Mesangial cell (primary cell): ENCODE measurements around the gene SNF8. TPM values are rescaled to one million over a fixed set of nuclear protein-coding genes. Genes with fewer than 3 reads are reported as not detected.

Experiments
- total RNA-seq: library from RNA; depleted of rRNA; stranded (reverse); fragments of >200 nt; gene quantifications from 2 replicates; pipeline ENCODE4 v1.2.3, GENCODE V29; 2015

SNF8 gene, protein sequence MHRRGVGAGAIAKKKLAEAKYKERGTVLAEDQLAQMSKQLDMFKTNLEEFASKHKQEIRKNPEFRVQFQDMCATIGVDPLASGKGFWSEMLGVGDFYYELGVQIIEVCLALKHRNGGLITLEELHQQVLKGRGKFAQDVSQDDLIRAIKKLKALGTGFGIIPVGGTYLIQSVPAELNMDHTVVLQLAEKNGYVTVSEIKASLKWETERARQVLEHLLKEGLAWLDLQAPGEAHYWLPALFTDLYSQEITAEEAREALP
- 98.0 and 157 TPM in 2 replicates for total RNA-seq

DNA sequence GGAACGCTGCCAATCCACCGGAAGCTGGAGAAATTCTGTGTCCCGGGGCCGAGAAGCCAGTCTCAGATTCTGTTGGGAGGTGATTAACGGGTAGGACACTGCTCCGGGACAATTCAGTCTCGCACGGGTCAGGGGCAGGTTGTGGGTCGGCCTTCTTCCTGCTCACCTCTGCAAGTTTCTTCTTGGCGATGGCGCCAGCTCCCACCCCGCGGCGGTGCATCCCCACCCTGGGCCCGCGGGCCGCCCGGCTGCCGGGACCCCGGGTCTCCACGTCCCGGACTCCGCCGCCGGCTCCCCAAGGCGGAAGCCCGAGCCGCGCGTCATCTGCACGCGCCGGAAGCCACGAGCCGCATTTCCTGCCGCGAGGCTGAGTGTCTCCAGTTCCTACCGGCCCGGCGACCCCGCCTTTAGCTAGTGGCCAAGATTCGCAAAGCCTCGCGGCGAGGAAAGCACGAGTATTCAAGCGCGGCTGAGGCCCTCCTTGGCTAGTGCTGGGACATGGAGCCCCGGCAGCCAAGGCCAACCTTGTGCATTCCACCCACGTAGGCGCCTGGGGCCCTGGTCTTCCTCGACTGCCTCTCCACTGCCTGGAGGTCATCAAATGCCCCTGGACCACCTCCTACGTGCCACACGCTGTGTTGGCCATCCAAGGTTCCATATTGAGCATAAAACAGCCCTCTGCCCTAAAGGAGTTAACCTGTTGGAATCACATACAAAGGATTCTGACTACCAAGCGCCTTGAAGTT, at the start of gene SNF8:
SNF8 (minus strand) TSS at position 328 of the 746 bp plus-strand sequence; CDS start at position 220, 108 bp downstream.

GRCh38 chr17:48908047-48908843, 36.4 kb downstream of the SNF8 start, which contains the start of gene UBE2Z:
UBE2Z (plus strand) TSS chr17:48908407; CDS start chr17:48908504, 97 bp downstream.

Other genes with a start within 250 kb of the SNF8 start
- gene PRAC1, start 222.3 kb downstream of the SNF8 start, total RNA-seq, result not detected in 2 replicates
- gene PRAC2, start 221.7 kb downstream of the SNF8 start, total RNA-seq, result not detected in 2 replicates
- not detected in 2 replicates for gene HOXB13, start 216.1 kb downstream of the SNF8 start, total RNA-seq
- under 0.01 TPM in 1 of 2 replicates, not detected in the other for gene TTLL6, start 127.6 kb downstream of the SNF8 start, total RNA-seq
- gene CALCOCO2, start 113.8 kb downstream of the SNF8 start, total RNA-seq, result 14.5 and 15.6 TPM in 2 replicates
- gene ATP5MC1, start 52.1 kb downstream of the SNF8 start, total RNA-seq, result 87.0 and 232 TPM in 2 replicates
- 72.9 and 75.6 TPM in 2 replicates for gene UBE2Z, start 36.4 kb downstream of the SNF8 start, total RNA-seq
- 0.13 TPM in 1 of 2 replicates, not detected in the other for gene GIP, start 23.8 kb upstream of the SNF8 start, total RNA-seq
- 13.0 and 18.1 TPM in 2 replicates for gene IGF2BP1, start 52.5 kb upstream of the SNF8 start, total RNA-seq
- 0.13 TPM in 1 of 2 replicates, not detected in the other for gene B4GALNT2, start 187.9 kb upstream of the SNF8 start, total RNA-seq